Activated gamma-delta T cell treated with anti-CD3 and anti-CD28 coated beads, Interleukin-2, amount 50 U/mL, for 16 hours (primary cell): ENCODE data around the gene CHST1.

ENCODE experiments used
- DNase-seq: peaks from one replicate; pipeline ENCODE4 v3.0.0-alpha.2; 2020; ENCODE audit warnings: low read depth

Gene CHST1

DNA sequence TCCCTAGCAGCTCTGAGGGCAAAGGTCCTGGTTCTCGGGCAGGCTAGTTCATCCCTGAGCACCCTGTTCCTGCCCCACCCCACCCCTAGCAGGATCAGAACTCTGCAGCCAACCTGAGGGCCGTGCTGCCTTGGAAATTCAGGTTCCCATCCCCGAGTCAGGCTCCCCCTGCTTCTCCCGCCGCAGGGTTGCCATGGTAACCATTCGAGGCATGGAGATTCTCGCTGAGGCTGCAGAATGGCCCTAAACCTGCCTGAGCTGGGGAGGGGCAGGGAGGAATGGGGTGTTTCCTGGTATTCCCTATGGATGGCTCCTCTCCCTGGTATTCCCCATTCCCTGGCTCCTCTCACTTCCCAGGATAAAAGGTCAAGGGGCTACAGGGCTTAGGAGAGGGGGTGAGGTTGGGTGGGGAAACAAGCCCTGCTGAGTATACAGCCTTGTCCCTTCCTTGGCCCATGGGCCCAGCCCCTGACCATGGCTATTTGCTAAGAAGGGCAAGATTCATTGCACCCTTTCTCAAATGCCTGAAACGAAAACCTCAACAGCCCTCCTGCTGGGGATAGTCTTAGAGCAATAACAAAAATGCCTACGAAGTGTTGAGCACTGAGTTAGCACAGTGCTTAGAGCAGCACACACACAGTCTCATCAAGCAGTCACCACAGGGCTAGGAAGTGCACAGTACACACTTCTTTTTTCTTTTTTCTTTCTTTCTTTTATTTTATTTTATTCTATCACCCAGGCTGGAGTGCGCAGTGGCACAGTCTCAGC lies 58.7 kb downstream of the CHST1 start:
- no peak for DNase-seq

DNA sequence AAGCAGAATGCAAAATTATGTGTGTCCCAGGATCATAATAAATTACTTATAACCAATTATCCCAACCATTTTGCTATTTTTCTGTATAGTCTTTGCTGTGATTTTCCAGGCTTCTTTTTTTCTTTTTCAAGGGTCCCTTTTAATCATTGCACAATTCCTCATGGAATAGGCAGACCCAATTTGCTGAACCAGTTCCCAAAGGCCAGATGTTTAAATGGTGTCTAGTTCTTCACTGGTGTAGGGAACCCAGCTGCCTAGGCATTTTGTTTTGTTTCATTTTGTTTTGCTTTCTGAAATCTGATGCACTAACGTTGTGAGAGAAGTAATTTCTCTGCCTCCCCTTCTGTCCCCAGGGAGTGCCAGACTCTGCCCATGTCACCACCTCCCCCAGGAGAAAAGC lies 60.4 kb downstream of the CHST1 start:
- DNase-seq = no peak

DNA sequence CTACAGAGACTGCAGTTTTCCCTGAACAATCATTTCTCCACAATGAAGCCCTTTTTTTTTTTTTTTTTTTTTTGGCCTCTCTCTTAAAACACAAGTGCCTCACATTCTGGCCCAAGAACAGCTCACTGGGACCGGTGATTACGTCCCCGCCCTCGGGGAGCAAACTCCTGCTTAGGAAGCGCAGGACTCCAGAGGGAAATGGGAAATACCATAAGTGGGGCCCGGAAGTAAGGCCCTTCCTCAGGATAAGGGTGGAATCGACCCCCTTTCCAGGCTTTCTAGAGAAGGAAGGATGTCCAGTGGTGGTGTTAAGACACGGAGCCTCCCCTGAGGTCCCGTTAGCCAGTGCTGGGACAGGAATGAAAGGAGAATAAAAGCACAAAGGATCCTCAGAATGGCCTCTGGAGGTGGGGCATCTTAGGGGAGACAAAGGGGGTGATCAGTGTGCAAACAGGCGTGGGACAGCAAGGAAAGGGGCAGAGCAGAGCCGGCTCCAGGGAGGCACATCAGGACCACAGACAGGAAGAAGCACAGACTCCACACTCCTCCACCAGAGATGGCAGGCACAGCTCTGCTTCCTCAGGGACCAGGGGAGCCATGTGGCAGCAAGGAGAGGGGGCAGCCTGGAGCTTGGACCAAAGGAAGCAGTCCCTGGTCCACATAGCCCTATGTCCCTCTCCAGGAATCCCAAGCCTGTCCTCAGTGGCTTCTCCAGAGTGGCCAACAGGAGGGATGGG lies 61.3 kb downstream of the CHST1 start:
- no peak for DNase-seq

DNA sequence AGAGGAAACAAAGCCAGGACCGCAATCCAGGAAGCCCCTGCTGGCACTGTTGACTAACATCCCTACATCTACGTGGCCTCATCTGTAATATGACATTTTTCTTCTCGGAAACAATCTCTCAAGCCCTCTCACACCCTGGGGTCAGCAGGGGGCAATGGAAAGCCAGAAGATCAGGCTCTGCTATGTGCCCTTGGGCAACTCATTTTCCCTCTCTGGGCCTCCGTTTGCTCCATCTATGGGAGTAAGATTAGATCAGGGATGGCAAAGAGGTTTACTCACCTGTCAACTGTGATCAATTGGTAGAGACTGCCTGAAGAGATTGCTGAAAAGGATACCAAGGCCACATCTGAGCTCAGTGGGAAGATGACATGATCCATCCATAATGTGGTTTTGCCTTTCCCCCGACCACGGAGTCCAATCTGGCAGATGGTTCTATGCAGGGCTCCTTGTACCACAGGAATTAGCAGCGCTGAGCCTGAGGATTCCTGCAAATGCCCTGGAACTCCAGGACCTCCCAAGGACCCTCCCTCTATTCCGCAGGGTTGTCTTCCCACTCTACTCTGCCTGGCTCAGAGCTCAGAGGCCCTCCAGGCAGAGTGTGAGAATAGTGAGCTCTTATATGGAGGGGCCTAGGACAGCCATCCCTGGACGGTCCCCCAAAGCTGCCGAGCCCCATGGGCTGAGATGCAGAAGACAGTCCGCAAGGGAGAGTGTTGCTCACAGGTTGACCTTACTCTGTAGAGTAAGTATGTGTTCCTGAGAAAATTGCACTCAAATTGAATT lies 66.1 kb downstream of the CHST1 start:
- DNase-seq = no peak
